Cardiac fibroblast (primary cell): ENCODE data around the gene FAM118A.
"Not testable (repeated sequence)": the region's sequence is repeated elsewhere in the genome, so short reads cannot be mapped to it uniquely, and the experiment has no call there.

Experiments
- DNase-seq, 2 donors: peaks; one replicate each; pipeline versions ENCODE4 v3.0.0 to v3.0.0-alpha.2; 2010; ENCODE audit warnings: low read depth in 2 of 2
- H3K4me3 ChIP-seq, 2 donors: replicated peaks in 1 of 2; 1 replicate in 1 of 2; 2 replicates in 1 of 2; pipeline ENCODE4 v1.5.1; 2011; ENCODE audit warnings: low read depth in 2 of 2, low read length in 2 of 2, mild to moderate bottlenecking in 2 of 2, moderate library complexity in 1 of 2
- TF ChIP-seq, protein P1 (sequence below): IDR thresholded peaks from one replicate; pipeline ENCODE4 v1.5.1; 2011; ENCODE audit warnings: low read depth, mild to moderate bottlenecking, low read length, inconsistent platforms

FAM118A gene

DNA sequence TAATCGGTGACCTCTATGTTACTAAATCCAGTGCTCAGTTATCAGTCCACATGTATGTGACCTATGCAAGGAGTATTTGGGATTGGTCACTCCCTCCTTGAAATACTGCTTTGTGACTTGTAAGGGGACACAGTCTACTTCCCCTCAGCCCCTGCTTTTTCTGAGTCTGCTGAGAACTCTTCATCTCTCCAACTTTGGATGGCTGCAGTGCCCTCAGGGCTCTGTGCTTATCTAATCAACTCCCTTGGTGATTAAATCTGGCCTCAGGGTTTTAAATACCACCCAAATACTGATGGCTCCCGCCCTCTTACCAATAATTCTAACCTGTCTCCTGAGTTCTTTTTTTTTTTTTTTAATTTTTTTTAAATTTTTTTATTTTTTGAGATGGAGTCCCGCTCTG lies 40.2 kb downstream of the FAM118A start:
- no peak overlapping the region for H3K4me3 ChIP-seq
- no peak for DNase-seq
- TF ChIP-seq, protein P1, sequence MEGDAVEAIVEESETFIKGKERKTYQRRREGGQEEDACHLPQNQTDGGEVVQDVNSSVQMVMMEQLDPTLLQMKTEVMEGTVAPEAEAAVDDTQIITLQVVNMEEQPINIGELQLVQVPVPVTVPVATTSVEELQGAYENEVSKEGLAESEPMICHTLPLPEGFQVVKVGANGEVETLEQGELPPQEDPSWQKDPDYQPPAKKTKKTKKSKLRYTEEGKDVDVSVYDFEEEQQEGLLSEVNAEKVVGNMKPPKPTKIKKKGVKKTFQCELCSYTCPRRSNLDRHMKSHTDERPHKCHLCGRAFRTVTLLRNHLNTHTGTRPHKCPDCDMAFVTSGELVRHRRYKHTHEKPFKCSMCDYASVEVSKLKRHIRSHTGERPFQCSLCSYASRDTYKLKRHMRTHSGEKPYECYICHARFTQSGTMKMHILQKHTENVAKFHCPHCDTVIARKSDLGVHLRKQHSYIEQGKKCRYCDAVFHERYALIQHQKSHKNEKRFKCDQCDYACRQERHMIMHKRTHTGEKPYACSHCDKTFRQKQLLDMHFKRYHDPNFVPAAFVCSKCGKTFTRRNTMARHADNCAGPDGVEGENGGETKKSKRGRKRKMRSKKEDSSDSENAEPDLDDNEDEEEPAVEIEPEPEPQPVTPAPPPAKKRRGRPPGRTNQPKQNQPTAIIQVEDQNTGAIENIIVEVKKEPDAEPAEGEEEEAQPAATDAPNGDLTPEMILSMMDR, result no peak

DNA sequence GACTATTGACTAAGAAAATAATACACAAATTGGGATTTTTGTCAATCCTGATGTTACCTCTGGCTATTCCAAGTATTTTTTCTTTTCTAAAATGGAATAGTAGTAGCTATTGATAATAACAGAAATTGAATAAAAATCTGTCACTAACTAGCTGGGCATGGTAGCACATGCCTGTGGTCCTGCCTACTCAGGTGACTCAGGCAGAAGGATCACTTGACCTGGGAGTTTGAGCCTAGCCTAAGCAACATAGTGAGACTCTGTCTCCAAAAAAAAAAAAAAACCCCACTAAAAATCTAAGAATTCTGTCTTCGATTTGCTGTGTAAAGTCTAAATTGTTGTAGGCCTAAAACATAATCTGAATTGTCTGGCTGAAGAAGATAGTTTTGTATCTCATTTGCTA lies 42.2 kb downstream of the FAM118A start:
- DNase-seq, result no peak
- no peak overlapping the region for H3K4me3 ChIP-seq
- TF ChIP-seq, protein P1, result no peak

GRCh38 chr22:45352757-45353156 lies 43.0 kb downstream of the FAM118A start:
- DNase-seq, H3K4me3 ChIP-seq: not testable (repeated sequence)

DNA sequence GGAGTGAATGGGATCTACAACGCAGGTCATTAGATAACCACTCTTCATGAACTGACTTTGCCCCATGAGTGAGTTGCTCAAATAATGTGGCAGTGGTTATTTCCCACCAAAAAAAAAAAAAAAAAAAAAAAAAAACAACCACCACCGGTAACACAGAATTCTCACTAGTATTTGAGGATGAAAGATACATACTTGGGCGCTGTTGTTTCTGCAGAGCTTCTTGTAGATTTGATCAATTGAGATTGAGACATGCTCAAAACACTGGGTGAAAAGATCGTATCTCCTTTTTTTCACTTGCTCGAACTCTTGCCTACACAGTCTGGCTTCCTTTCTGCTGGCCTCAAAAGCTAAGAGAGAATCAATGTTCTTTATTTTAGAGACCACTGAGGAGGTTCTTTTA lies 44.1 kb downstream of the FAM118A start:
- no peak for DNase-seq
- TF ChIP-seq, protein P1, result no peak
- no peak overlapping the region for H3K4me3 ChIP-seq

- TF ChIP-seq, protein P1, result no peak
- no peak for DNase-seq
- H3K4me3 ChIP-seq, result no peak overlapping the region
These were observed 47.8 kb downstream of the FAM118A start for GRCh38 chr22:45357490-45357889.

- DNase-seq, result peak; percentile 55 to 63
- TF ChIP-seq, protein P1, result no peak
- no peak overlapping the region for H3K4me3 ChIP-seq
These were observed 48.4 kb downstream of the FAM118A start for GRCh38 chr22:45358127-45358526.

DNA sequence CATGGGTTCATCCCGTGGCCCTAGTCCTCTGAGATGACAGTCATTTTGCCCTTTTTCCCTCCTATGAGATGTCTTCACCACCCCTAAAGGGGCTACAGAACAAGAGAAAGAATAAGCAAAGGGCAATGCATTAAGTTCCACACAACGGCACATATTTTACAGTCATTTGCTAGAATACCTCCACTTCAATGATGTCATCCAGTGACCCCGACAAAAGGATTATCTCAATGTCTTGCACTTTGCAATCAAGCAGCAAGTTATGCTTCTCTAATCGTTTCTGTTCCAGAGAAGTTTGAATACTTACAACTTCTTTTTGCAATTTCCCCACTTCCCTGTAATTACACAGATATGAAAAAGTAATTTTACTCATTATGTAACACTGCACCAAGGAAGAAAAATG lies 49.9 kb downstream of the FAM118A start:
- TF ChIP-seq, protein P1, result no peak
- no peak overlapping the region for H3K4me3 ChIP-seq
- no peak for DNase-seq

GRCh38 chr22:45366713-45367112 lies 57.0 kb downstream of the FAM118A start:
- no peak for DNase-seq
- H3K4me3 ChIP-seq, result no peak overlapping the region
- TF ChIP-seq, protein P1, result no peak

- DNase-seq, H3K4me3 ChIP-seq: not testable (repeated sequence)
These were observed 63.9 kb downstream of the FAM118A start for GRCh38 chr22:45373592-45373991.
